ENCODE data around the gene RBFOX2. TPM values are rescaled to one million over a fixed set of nuclear protein-coding genes. Genes with fewer than 3 reads are reported as not detected.

Gene RBFOX2
- total and polyA plus RNA-seq, 2 donors (not counting 3 experiments of a cell fraction or from before 2014, with no cell fraction given), result 125 to 142 TPM

GRCh38 chr22:35804421-35804820, 224.2 kb downstream of the RBFOX2 start:
- H3K36me3 ChIP-seq (ENCODE audit: control insufficient read depth in 2 of 2, extremely low read depth in 1 of 2, insufficient read depth in 2 of 2, low read length in 2 of 2), result peaks cover 7 to 10% of the 10 kb centered on the region in 2 experiments
- H3K4me3 ChIP-seq (replicated peaks in 1 of 3; ENCODE audit: insufficient read depth in 1 of 3, low read depth in 1 of 3, low read length in 3 of 3), result no peak overlapping the region
- no TSS peak for BruUV-seq (replicated peaks)
- no peaks in the 10 kb centered on the region for H3K27me3 ChIP-seq (ENCODE audit: control insufficient read depth in 2 of 2, insufficient read depth in 2 of 2, low read length in 2 of 2)
- DNase-seq (ENCODE audit: low read depth, low spot score) (no peak), FAIRE-seq (no peak)
- TF ChIP-seq POLR2AphosphoS5 (IDR thresholded peaks at IDR 0.05; ENCODE audit: insufficient read depth, low read depth, low read length), result no peak
- no peak for TF ChIP-seq MAX (IDR thresholded peaks at IDR 0.05; ENCODE audit: insufficient read depth, insufficient read length)
- no peak for TF ChIP-seq FOS (IDR thresholded peaks at IDR 0.05; ENCODE audit: borderline replicate concordance, insufficient read depth, low read length)
- TF ChIP-seq, protein P1, sequence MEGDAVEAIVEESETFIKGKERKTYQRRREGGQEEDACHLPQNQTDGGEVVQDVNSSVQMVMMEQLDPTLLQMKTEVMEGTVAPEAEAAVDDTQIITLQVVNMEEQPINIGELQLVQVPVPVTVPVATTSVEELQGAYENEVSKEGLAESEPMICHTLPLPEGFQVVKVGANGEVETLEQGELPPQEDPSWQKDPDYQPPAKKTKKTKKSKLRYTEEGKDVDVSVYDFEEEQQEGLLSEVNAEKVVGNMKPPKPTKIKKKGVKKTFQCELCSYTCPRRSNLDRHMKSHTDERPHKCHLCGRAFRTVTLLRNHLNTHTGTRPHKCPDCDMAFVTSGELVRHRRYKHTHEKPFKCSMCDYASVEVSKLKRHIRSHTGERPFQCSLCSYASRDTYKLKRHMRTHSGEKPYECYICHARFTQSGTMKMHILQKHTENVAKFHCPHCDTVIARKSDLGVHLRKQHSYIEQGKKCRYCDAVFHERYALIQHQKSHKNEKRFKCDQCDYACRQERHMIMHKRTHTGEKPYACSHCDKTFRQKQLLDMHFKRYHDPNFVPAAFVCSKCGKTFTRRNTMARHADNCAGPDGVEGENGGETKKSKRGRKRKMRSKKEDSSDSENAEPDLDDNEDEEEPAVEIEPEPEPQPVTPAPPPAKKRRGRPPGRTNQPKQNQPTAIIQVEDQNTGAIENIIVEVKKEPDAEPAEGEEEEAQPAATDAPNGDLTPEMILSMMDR (IDR thresholded peaks at IDR 0.05; ENCODE audit: extremely low read depth in 1 of 2, insufficient read depth in 1 of 2, low read depth in 1 of 2, low read length in 2 of 2), result no peak
- no peak for TF ChIP-seq POLR2A (IDR thresholded peaks at IDR 0.05; ENCODE audit: low read depth, low read length)
- no peak for TF ChIP-seq MYC (IDR thresholded peaks at IDR 0.05; ENCODE audit: low read depth, low read length)
- no peak for TF ChIP-seq EZH2 (IDR thresholded peaks at IDR 0.05; ENCODE audit: borderline replicate concordance, low read depth, low read length, severe bottlenecking)
- TF ChIP-seq GATA2 (IDR thresholded peaks at IDR 0.05; ENCODE audit: insufficient read depth, insufficient read length, low read depth, low read length), result no peak
- TF ChIP-seq JUN (IDR thresholded peaks at IDR 0.05; ENCODE audit: borderline replicate concordance, insufficient read depth, insufficient read length, low read depth), result no peak
- H3K4me2 ChIP-seq (ENCODE audit: insufficient read depth, low read length), result no peak overlapping the region
- dilution Hi-C loops (cut with MboI; ENCODE audit: extremely low pct_ligation_motif_present, low sequenced_read_pairs) (no loop called here), intact Hi-C loops (cut with micrococcal nuclease) (no loop called here)
- H3K9me3 ChIP-seq (replicated peaks; ENCODE audit: control insufficient read depth, insufficient read depth, low read length), result no peaks in the 10 kb centered on the region
- peaks cover 9% of the 10 kb centered on the region for H3K4me1 ChIP-seq (ENCODE audit: control insufficient read depth, extremely low read depth, insufficient read depth, low read length)
- ChIA-PET CTCF (interaction anchor here (1.1 kb wide), 2 partner anchors 11 to 262 kb away, joined by 3 to 4 read pairs; no protein-coding TSS in a partner anchor), POLR2A (no interaction called here)
- H3K79me2 ChIP-seq (ENCODE audit: control insufficient read depth, insufficient read depth, low read length), result peaks cover 76% of the 10 kb centered on the region
- H3K9ac ChIP-seq (replicated peaks; ENCODE audit: extremely low read depth, insufficient read depth, low read length), result no peak overlapping the region
- H2AFZ ChIP-seq (ENCODE audit: low read depth, low read length), result no peak overlapping the region
- H3K9me1 ChIP-seq (replicated peaks; ENCODE audit: control insufficient read depth, extremely low read depth, insufficient read depth, low read length), result peaks cover 3% of the 10 kb centered on the region
- H3K27ac ChIP-seq (ENCODE audit: insufficient read depth, low read depth, low read length), result no peak overlapping the region
- H4K20me1 ChIP-seq (replicated peaks; ENCODE audit: control insufficient read depth, extremely low read depth, insufficient read depth, low read length), result peaks cover 7% of the 10 kb centered on the region
